Measurements from ENCODE around the gene BTBD18. TPM values are rescaled to one million over a fixed set of nuclear protein-coding genes. Genes with fewer than 3 reads are reported as not detected.
"Not testable (repeated sequence)": the region's sequence is repeated elsewhere in the genome, so short reads cannot be mapped to it uniquely, and the experiment has no call there.

The BTBD18 gene
- total and polyA plus RNA-seq, 10 of the 15 experiments (the other 5 are each of a cell fraction or from before 2014, with no cell fraction given): 0.05 to 0.58 (median 0.19) TPM; not detected in 6

GRCh38 chr11:57727185-57727584 lies 24.4 kb downstream of the BTBD18 start:
- no peak overlapping the region for H3K9ac ChIP-seq (ENCODE audit: control insufficient read depth, insufficient read depth, low read length)
- no peak for FAIRE-seq
- no peaks in the 10 kb centered on the region for H3K9me3 ChIP-seq (replicated peaks; ENCODE audit: control insufficient read depth, insufficient read depth, low read length)
- intact Hi-C loops (cut with micrococcal nuclease; ENCODE audit: unreplicated experiment): no loop called here
- H3K4me1 ChIP-seq (ENCODE audit: control insufficient read depth, insufficient read depth, low read length): 0 out of 2 replicates have a peak, but pooled peaks cover 6% of the 10 kb centered on the region
- in situ Hi-C loops (cut with MboI): no loop called here
- WGBS (ENCODE audit: insufficient coverage, insufficient replicate concordance, low lambda C conversion rate, missing lambda C conversion rate): 100% methylated on average over 2 of the region's 2 CpGs
- TF ChIP-seq BCLAF1 (IDR thresholded peaks at IDR 0.05): no peak
- TF ChIP-seq IKZF2 (IDR thresholded peaks at IDR 0.05): no peak
- no peak for DNase-seq (ENCODE audit: low read depth, low spot score)
- no peak for ATAC-seq
- CTCF ChIA-PET: no interaction called here
- no peak overlapping the region for H3K4me2 ChIP-seq (ENCODE audit: control insufficient read depth, insufficient read depth)
- peaks cover 39% of the 10 kb centered on the region for H3K79me2 ChIP-seq (ENCODE audit: control insufficient read depth, insufficient read depth, low read length)
- no peak overlapping the region for H3K4me3 ChIP-seq
- no peak overlapping the region for H3K27ac ChIP-seq (ENCODE audit: control insufficient read depth, insufficient read depth)
- no peak overlapping the region for H2AFZ ChIP-seq (ENCODE audit: control insufficient read depth, low read depth, low read length)
- POLR2A ChIA-PET: no interaction called here
- RAD21 ChIA-PET (ENCODE audit: unreplicated experiment): interaction anchor here (0.9 kb wide), 1 partner anchor 41 kb away, joined by 3 read pairs; no protein-coding TSS in a partner anchor
- H3K36me3 ChIP-seq (ENCODE audit: control insufficient read depth in 2 of 2, insufficient read depth in 2 of 2, low read length in 1 of 2): peaks cover 0 to 1% of the 10 kb centered on the region in 2 experiments; a peak in 1 of 4 replicates
- no TSS peak for BruUV-seq (replicated peaks)
- SMC1A ChIA-PET (ENCODE audit: uncharacterized antibody, unreplicated experiment): interaction anchor here (3.1 to 3.7 kb wide), 2 partner anchors 13 to 73 kb away, joined by 9 to 19 read pairs; no protein-coding TSS in a partner anchor
- no peaks in the 10 kb centered on the region for H3K27me3 ChIP-seq (replicated peaks in 1 of 2; ENCODE audit: control insufficient read depth in 2 of 2, insufficient read depth in 2 of 2, low read length in 1 of 2)
- H4K20me1 ChIP-seq (ENCODE audit: control insufficient read depth, insufficient read depth): no peaks in the 10 kb centered on the region

- H3K4me2 ChIP-seq (ENCODE audit: control insufficient read depth, insufficient read depth); in situ Hi-C loops (cut with MboI); H3K27ac ChIP-seq (ENCODE audit: control insufficient read depth, insufficient read depth); ATAC-seq; BruUV-seq (replicated peaks); H2AFZ ChIP-seq (ENCODE audit: control insufficient read depth, low read depth, low read length); FAIRE-seq; intact Hi-C loops (cut with micrococcal nuclease; ENCODE audit: unreplicated experiment); RAD21 ChIA-PET (ENCODE audit: unreplicated experiment); H3K9me3 ChIP-seq (replicated peaks; ENCODE audit: control insufficient read depth, insufficient read depth, low read length); H3K4me3 ChIP-seq; H3K9ac ChIP-seq (ENCODE audit: control insufficient read depth, insufficient read depth, low read length); H3K27me3 ChIP-seq (replicated peaks in 1 of 2; ENCODE audit: control insufficient read depth in 2 of 2, insufficient read depth in 2 of 2, low read length in 1 of 2); H3K4me1 ChIP-seq (ENCODE audit: control insufficient read depth, insufficient read depth, low read length); H4K20me1 ChIP-seq (ENCODE audit: control insufficient read depth, insufficient read depth); CTCF ChIA-PET; DNase-seq (ENCODE audit: low read depth, low spot score); H3K36me3 ChIP-seq (ENCODE audit: control insufficient read depth in 2 of 2, insufficient read depth in 2 of 2, low read length in 1 of 2); SMC1A ChIA-PET (ENCODE audit: uncharacterized antibody, unreplicated experiment); POLR2A ChIA-PET: not testable (repeated sequence)
- H3K79me2 ChIP-seq (ENCODE audit: control insufficient read depth, insufficient read depth, low read length): peaks cover 47% of the 10 kb centered on the region
- WGBS (ENCODE audit: insufficient coverage, insufficient replicate concordance, low lambda C conversion rate, missing lambda C conversion rate): 99% methylated on average over 12 of the region's 34 CpGs
Observed at GRCh38 chr11:57716726-57717125, 34.9 kb downstream of the BTBD18 start.
